IPS-18a (cell line): ENCODE results near the gene CAPN5.
"Not testable (repeated sequence)": the region's sequence is repeated elsewhere in the genome, so short reads cannot be mapped to it uniquely, and the experiment has no call there.

ENCODE experiments used
- H3K27ac ChIP-seq: one replicate; pipeline ENCODE4 v1.5.1; 2013; ENCODE audit warnings: low read length
- H3K27me3 ChIP-seq: one replicate; pipeline ENCODE4 v1.6.1; 2013; ENCODE audit warnings: mild to moderate bottlenecking, low read length; ENCODE audit not compliant: control insufficient read depth, insufficient read depth
- H3K36me3 ChIP-seq: one replicate; pipeline ENCODE4 v1.6.1; 2013; ENCODE audit warnings: low read depth, low read length; ENCODE audit not compliant: control insufficient read depth
- H3K4me1 ChIP-seq: one replicate; pipeline ENCODE4 v1.6.1; 2013; ENCODE audit warnings: low read depth, low read length; ENCODE audit not compliant: control insufficient read depth
- H3K4me3 ChIP-seq: one replicate; pipeline ENCODE4 v1.5.1; 2013; ENCODE audit warnings: low read length
- H3K9ac ChIP-seq: one replicate; pipeline ENCODE4 v1.6.1; 2013; ENCODE audit warnings: mild to moderate bottlenecking, low read length, moderate library complexity
- H3K9me3 ChIP-seq: one replicate; pipeline ENCODE4 v1.6.1; 2013; ENCODE audit warnings: low read depth, low read length; ENCODE audit not compliant: control insufficient read depth

CAPN5 gene

GRCh38 chr11:77044886-77045285 lies 21.9 kb upstream of the CAPN5 start:
- H3K27ac ChIP-seq: no peak overlapping the region
- H3K4me3 ChIP-seq: no peak overlapping the region
- peaks cover 5% of the 10 kb centered on the region for H3K4me1 ChIP-seq
- H3K9me3 ChIP-seq: no peaks in the 10 kb centered on the region
- no peak overlapping the region for H3K9ac ChIP-seq
- H3K27me3 ChIP-seq: peaks cover 23% of the 10 kb centered on the region
- H3K36me3 ChIP-seq: no peaks in the 10 kb centered on the region

- Histone ChIP-seq H3K4me1 (peaks cover 5% of the 10 kb centered on the region), H3K9me3 (no peaks in the 10 kb centered on the region), H3K27ac (no peak overlapping the region), H3K9ac (no peak overlapping the region), H3K36me3 (no peaks in the 10 kb centered on the region), H3K4me3 (peak overlapping the region; percentile 31), H3K27me3 (peaks cover 11% of the 10 kb centered on the region)
These were observed 20.7 kb upstream of the CAPN5 start for GRCh38 chr11:77046060-77046501.

- H3K4me3 ChIP-seq: peak overlapping the region; percentile 50
- H3K36me3 ChIP-seq: no peaks in the 10 kb centered on the region
- peaks cover 7% of the 10 kb centered on the region for H3K27me3 ChIP-seq
- H3K9ac ChIP-seq: no peak overlapping the region
- H3K9me3 ChIP-seq: no peaks in the 10 kb centered on the region
- no peak overlapping the region for H3K27ac ChIP-seq
- peaks cover 5% of the 10 kb centered on the region for H3K4me1 ChIP-seq
These were observed 19.5 kb upstream of the CAPN5 start for GRCh38 chr11:77047007-77047927.

DNA sequence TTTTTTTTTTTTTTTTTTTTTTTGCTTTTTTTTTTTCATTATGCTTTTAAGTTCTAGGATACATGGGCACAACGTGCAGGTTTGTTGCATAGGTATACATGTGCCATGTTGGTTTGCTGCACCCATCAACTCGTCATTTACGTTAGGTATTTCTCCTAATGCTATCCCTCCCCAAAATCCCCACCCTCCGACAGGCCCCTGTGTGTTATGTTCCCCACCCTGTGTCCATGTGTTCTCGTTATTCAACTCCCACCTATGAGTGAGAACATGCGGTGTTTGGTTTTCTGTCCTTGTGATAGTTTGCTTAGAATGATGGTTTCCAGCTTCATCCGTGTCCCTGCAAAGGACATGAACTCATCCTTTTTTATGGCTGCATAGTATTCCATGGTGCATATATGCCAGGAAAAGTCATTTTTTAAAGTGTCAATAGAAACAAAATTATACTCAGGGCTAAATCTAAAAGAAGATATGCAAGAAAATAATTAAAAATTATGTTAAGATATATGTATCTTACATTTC lies 18.8 kb upstream of the CAPN5 start:
- not testable (repeated sequence) for H3K36me3 ChIP-seq, H3K4me1 ChIP-seq, H3K9ac ChIP-seq, H3K9me3 ChIP-seq, H3K27me3 ChIP-seq, H3K4me3 ChIP-seq, H3K27ac ChIP-seq

GRCh38 chr11:77049026-77049425 lies 17.7 kb upstream of the CAPN5 start:
- Histone ChIP-seq H3K4me1 (peaks cover 5% of the 10 kb centered on the region), H3K4me3 (no peak overlapping the region), H3K9ac (no peak overlapping the region), H3K9me3 (no peaks in the 10 kb centered on the region), H3K36me3 (no peaks in the 10 kb centered on the region), H3K27me3 (peaks cover 7% of the 10 kb centered on the region), H3K27ac (no peak overlapping the region)

- Histone ChIP-seq H3K9me3 (no peaks in the 10 kb centered on the region), H3K36me3 (no peaks in the 10 kb centered on the region), H3K4me3 (no peak overlapping the region), H3K27ac (no peak overlapping the region), H3K9ac (no peak overlapping the region), H3K4me1 (peaks cover under 1% of the 10 kb centered on the region), H3K27me3 (no peaks in the 10 kb centered on the region)
These were observed 15.3 kb upstream of the CAPN5 start for GRCh38 chr11:77051511-77051910.

DNA sequence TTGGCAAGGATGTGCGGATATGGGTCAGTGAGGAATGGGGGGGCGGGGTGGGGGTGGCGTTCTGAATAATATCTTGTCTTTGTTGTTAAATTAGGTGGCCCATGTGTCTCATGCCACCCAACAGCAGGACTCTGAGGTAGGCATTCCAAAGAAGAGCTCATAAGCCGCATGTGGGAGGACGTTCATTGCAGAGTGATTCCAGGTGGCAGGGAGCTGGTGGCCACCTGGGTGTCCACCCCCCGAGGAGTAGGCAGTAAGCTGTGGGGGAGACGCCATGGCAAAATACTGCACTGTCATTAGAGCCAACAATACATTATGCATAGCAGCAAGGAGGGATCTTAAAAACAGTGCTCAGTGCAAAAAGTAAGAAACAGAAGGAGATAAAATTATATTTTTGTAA lies 14.3 kb upstream of the CAPN5 start:
- no peak overlapping the region for H3K4me3 ChIP-seq
- H3K9me3 ChIP-seq: no peaks in the 10 kb centered on the region
- no peak overlapping the region for H3K27ac ChIP-seq
- no peak overlapping the region for H3K9ac ChIP-seq
- no peaks in the 10 kb centered on the region for H3K4me1 ChIP-seq
- H3K27me3 ChIP-seq: no peaks in the 10 kb centered on the region
- no peaks in the 10 kb centered on the region for H3K36me3 ChIP-seq

DNA sequence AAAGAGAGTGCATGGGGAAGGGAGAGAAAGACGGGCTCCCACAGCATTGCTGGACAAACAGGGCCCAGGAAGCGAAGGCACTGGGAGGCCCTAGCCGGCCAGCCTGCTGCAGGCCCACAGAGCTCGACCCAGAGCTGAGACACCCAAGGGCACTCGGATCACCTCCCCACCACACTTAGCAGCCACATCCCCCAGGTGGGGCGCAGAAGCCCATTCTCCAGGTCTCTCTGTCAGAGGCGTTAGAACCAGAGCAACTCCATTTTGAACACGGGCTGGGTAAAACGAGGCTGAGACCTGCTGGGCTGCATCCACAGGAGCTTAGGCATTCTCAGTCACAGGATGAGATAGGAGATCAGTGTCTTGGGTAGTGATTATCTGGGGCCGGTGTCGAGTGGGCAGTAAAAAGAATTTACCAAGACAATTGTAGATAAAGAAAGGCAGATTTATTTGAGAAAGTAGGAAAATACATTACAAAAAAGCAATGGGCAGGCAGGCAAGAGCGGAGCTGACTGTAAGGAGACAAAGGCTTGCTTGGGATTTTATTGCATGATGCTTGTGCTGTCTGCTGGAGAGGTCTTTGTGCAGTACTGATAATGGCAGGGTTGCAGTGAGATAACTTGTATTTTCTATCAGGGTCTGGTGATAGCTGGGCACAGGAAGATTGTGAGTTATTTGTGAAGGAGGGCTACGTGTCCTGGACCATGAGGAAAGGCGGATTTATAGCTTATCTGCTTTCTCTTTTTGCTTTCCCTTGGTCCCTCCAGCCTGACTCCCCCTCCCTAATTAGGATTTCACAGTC lies 13.4 kb upstream of the CAPN5 start:
- H3K9ac ChIP-seq: no peak overlapping the region
- no peaks in the 10 kb centered on the region for H3K36me3 ChIP-seq
- H3K4me3 ChIP-seq: no peak overlapping the region
- H3K9me3 ChIP-seq: no peaks in the 10 kb centered on the region
- H3K4me1 ChIP-seq: no peaks in the 10 kb centered on the region
- no peaks in the 10 kb centered on the region for H3K27me3 ChIP-seq
- H3K27ac ChIP-seq: no peak overlapping the region

- no peak overlapping the region for H3K4me3 ChIP-seq
- no peaks in the 10 kb centered on the region for H3K27me3 ChIP-seq
- H3K27ac ChIP-seq: no peak overlapping the region
- H3K4me1 ChIP-seq: no peaks in the 10 kb centered on the region
- H3K9ac ChIP-seq: no peak overlapping the region
- H3K9me3 ChIP-seq: no peaks in the 10 kb centered on the region
- H3K36me3 ChIP-seq: no peaks in the 10 kb centered on the region
These were observed 12.7 kb upstream of the CAPN5 start for GRCh38 chr11:77054084-77054483.

DNA sequence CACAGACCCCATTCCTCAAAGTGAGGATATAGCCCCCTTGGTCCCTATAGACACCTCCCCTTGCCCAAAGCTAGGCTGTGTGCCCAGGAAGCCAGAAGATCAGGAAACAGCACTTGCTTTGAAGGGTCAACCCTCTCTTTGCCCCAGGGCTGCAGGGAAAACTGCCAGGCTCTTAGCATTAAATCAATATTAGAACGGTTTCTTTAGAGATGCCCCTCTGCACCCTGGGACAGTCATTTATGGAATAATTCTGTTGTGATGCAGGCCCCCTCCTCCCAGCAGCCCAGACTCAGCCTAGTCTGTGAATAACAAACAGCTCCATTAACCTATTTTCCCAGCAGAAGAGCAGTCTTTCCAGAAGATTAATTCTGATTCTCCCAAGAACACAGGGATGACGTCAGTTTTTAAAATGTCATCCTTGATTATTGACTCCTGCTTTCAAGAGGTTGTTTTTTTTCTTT lies 11.6 kb upstream of the CAPN5 start:
- Histone ChIP-seq H3K4me1 (no peaks in the 10 kb centered on the region), H3K4me3 (no peak overlapping the region), H3K27me3 (no peaks in the 10 kb centered on the region), H3K36me3 (no peaks in the 10 kb centered on the region), H3K27ac (no peak overlapping the region), H3K9me3 (no peaks in the 10 kb centered on the region), H3K9ac (no peak overlapping the region)

GRCh38 chr11:77055913-77056312 lies 10.9 kb upstream of the CAPN5 start:
- Histone ChIP-seq H3K9me3 (no peaks in the 10 kb centered on the region), H3K36me3 (no peaks in the 10 kb centered on the region), H3K27ac (no peak overlapping the region), H3K4me3 (no peak overlapping the region), H3K27me3 (no peaks in the 10 kb centered on the region), H3K4me1 (no peaks in the 10 kb centered on the region), H3K9ac (no peak overlapping the region)
